MM.1S (cell line): Measurements from ENCODE around the gene ALG5.

Experiments used
- CTCF ChIP-seq: fragments of 300-600 bp; sonication (generic); IDR thresholded peaks from 2 replicates; pipeline ENCODE4 v1.5.1; 2016; ENCODE audit warnings: antibody characterized with exemption, low read length, mixed read lengths
- EZH2 ChIP-seq: fragments of 300-600 bp; sonication (generic); optimal IDR thresholded peaks from 2 replicates; pipeline ENCODE3; 2017; ENCODE audit warnings: low read depth, mild to moderate bottlenecking, antibody characterized with exemption, low read length, mixed read lengths
- EZH2phosphoT487 ChIP-seq: fragments of 300-600 bp; sonication (generic); IDR thresholded peaks from 2 replicates; pipeline ENCODE4 v1.6.1; 2018; ENCODE audit warnings: antibody characterized with exemption, low read length

GRCh38 chr13:37010424-37010823, 11.3 kb upstream of the ALG5 start:
- TF ChIP-seq EZH2phosphoT487 (no peak), CTCF (no peak), EZH2 (no peak)
